GM13976 (cell line): ENCODE data around the gene NAP1L5.

Experiments
- DNase-seq: peaks from one replicate; pipeline ENCODE4 v3.0.0; 2012; ENCODE audit warnings: low spot score
- in situ Hi-C: fragments of 300-500 bp; cut with MboI; formaldehyde crosslinking; loops from one replicate; pipeline ENCODE4 v1.12.0; 2022; ENCODE audit warnings: low sequenced_read_pairs, mixed read lengths, inconsistent platforms; ENCODE audit not compliant: unreplicated experiment
- TF ChIP-seq, protein P1 (sequence below): IDR thresholded peaks from 2 replicates; pipeline ENCODE4 v1.5.1; 2012; ENCODE audit warnings: borderline replicate concordance, mild to moderate bottlenecking; ENCODE audit not compliant: insufficient read depth; ENCODE audit errors: extremely low read depth, missing control alignments, control extremely low read depth

NAP1L5 gene

DNA sequence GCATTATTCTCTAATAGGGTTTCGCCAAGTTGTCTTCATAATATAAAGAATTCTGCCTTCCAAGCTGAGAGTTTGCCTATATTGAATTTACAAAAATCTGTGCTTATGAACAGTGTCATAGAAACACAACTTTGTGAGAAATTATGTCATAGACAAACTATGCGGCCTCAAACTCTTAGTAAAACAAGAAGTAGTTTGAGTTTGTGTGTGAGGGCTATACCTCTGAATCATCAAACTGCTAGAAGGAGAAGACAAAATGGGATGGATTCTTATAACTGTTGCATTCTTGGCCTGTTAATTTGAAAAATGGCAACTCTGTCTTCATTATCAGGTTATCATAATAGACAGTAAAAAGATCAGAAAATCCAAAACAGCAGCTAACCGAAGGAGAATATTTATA is 46.1 kb upstream of the NAP1L5 start:
- DNase-seq: no peak
- in situ Hi-C loops: no loop called here
- TF ChIP-seq, protein P1, sequence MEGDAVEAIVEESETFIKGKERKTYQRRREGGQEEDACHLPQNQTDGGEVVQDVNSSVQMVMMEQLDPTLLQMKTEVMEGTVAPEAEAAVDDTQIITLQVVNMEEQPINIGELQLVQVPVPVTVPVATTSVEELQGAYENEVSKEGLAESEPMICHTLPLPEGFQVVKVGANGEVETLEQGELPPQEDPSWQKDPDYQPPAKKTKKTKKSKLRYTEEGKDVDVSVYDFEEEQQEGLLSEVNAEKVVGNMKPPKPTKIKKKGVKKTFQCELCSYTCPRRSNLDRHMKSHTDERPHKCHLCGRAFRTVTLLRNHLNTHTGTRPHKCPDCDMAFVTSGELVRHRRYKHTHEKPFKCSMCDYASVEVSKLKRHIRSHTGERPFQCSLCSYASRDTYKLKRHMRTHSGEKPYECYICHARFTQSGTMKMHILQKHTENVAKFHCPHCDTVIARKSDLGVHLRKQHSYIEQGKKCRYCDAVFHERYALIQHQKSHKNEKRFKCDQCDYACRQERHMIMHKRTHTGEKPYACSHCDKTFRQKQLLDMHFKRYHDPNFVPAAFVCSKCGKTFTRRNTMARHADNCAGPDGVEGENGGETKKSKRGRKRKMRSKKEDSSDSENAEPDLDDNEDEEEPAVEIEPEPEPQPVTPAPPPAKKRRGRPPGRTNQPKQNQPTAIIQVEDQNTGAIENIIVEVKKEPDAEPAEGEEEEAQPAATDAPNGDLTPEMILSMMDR: no peak

DNA sequence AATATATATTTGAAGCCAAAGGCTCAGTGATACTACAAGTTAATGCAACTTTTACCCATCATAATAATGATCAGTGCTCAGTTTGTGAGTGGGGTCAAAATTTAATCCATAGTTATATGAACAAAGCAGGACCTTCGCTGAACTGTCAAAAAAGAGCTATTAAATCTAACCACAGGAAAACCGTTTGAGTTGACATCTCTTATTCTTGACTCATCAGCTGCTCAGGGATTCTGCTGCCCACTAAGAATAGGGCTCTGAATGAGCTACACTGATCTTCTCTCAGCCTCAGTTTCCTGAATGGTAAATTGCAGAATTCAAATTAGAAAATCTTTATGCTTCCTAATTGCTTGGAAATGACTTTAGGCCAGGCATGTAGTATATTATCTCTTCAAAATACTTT is 44.9 kb upstream of the NAP1L5 start:
- in situ Hi-C loops: no loop called here
- TF ChIP-seq, protein P1: no peak
- no peak for DNase-seq

DNA sequence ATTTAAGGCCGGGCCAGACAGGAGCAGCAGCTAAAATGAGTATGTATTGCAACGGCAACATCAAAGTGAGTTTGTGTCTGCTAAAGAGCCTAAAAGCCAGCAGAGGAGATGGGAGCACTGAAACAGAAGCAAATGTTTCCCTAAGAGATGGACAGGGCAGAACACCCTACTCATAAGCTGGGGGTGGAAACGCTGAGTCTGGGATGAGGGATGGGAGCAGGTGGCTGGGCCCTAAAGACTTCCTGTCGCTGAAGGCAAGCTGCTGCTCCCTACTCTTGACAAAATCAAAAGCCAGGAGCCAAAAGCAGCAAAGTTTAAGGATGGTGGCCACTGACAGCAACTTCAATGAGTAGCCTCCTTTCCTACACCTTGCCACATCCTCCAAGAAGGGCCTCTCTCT is 40.6 kb upstream of the NAP1L5 start:
- TF ChIP-seq, protein P1: no peak
- in situ Hi-C loops: no loop called here
- DNase-seq: no peak

DNA sequence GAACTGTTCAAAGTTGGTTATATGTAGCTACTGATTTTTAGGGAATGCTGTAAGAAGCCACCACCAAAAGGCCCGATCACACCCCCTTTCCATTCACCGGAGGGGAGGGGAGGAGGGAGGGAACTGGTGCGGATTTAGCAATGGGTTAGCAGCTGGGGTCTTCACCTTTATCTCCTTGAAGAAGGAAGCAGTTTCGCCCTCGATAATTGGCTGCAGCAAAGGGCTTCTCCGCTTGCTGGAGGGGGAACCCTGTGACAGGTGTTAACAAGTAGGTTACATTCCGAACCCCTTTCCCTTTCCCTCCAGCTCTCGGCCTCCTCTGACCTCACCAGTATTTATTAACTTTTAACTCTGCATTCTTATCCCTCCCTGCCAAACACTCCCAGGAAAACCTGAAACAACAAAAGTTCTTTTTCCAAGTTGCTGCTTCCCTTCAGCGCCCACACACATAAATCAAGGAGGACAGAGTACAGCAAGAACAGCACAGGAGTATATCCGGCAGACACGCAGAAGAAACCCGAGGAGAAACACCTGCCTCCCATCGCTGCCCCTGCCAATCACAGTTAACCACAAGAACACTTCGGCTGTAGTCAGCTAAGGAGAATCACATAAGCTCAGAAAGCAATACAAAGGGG is 39.8 kb upstream of the NAP1L5 start:
- in situ Hi-C loops: no loop called here
- TF ChIP-seq, protein P1: no peak
- DNase-seq: peak; percentile 24

DNA sequence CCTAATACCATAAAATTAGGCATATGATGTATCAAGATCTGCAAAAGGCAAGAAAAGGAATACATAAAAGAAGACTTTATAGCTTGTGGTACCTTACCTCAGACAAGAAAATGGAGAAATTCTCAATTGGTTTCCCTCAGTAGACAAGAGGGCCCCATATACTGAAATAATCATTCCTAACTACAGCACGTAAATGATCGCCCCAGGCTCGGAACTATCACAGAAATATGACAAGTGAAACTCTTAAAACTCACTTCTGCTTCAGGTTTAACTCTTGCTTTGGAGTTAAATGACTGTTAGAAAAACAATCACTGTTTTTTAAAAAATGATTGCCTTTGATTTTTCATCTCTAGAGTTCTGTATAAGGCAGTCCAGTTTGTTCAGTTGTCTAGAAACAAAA is 38.6 kb upstream of the NAP1L5 start:
- TF ChIP-seq, protein P1: no peak
- no peak for DNase-seq
- in situ Hi-C loops: no loop called here

DNA sequence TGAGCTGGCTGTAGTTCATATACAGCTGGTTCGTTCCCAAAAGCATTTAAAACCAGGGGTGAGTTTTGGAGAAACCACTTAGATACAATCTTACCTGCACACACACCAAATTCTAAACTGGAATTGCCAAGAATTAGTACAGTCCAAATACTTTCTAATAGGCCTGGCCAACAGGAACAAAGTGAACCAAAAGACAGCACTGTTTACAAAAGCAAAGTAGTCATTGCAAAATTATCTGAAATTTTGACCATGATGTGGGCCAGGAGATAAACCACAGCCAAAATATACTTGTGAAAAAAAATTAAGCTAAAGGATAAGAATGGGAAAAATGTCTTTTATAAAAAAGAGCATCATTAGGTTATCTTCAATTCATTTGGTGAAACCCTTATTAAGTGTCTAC is 37.9 kb upstream of the NAP1L5 start:
- TF ChIP-seq, protein P1: no peak
- in situ Hi-C loops: no loop called here
- no peak for DNase-seq
